HUES48 (cell line): Measurements from ENCODE around the gene MTAP.
A peak's percentile ranks its signal among the peaks of the same experiment; 100 is the strongest.

Experiments used
- H3K27ac ChIP-seq: one replicate; pipeline ENCODE4 v1.7.0; 2013; ENCODE audit warnings: low read depth, low read length, inconsistent platforms
- H3K27me3 ChIP-seq: 2 replicates; pipeline ENCODE4 v1.6.1; 2013; ENCODE audit warnings: mild to moderate bottlenecking, low read length; ENCODE audit not compliant: control insufficient read depth, insufficient read depth
- H3K36me3 ChIP-seq: 2 replicates; pipeline ENCODE4 v1.6.1; 2013; ENCODE audit warnings: low read length; ENCODE audit not compliant: control insufficient read depth, insufficient read depth
- H3K4me1 ChIP-seq: 2 replicates; pipeline ENCODE4 v1.6.1; 2013; ENCODE audit warnings: mild to moderate bottlenecking, low read length; ENCODE audit not compliant: control insufficient read depth, insufficient read depth
- H3K4me3 ChIP-seq: 2 replicates; pipeline ENCODE4 v1.5.1; 2013; ENCODE audit warnings: mild to moderate bottlenecking, low read depth, low read length
- H3K9ac ChIP-seq: 2 replicates; pipeline ENCODE4 v1.6.1; 2013; ENCODE audit warnings: mild to moderate bottlenecking, low read depth, low read length, moderate library complexity
- H3K9me3 ChIP-seq: 2 replicates; pipeline ENCODE4 v1.6.1; 2013; ENCODE audit warnings: low read length; ENCODE audit not compliant: control insufficient read depth, insufficient read depth

MTAP gene

GRCh38 chr9:21804791-21805190, 2.4 kb downstream of the MTAP start:
- H3K27ac ChIP-seq, result no peak overlapping the region
- no peak overlapping the region for H3K9ac ChIP-seq
- H3K9me3 ChIP-seq, result no peaks in the 10 kb centered on the region
- peak overlapping the region; percentile 72 for H3K4me3 ChIP-seq
- H3K27me3 ChIP-seq, result peaks cover 16% of the 10 kb centered on the region
- H3K4me1 ChIP-seq, result peaks cover 21% of the 10 kb centered on the region
- peaks cover 45% of the 10 kb centered on the region for H3K36me3 ChIP-seq

- Histone ChIP-seq H3K27ac (no peak overlapping the region), H3K36me3 (peaks cover 64% of the 10 kb centered on the region)
These were observed 4.2 kb downstream of the MTAP start for GRCh38 chr9:21806644-21807043.

GRCh38 chr9:21810388-21810787, 8.0 kb downstream of the MTAP start:
- H3K27ac ChIP-seq, result no peak overlapping the region
- no peaks in the 10 kb centered on the region for H3K9me3 ChIP-seq
- peaks cover 7% of the 10 kb centered on the region for H3K4me1 ChIP-seq
- no peaks in the 10 kb centered on the region for H3K27me3 ChIP-seq
- H3K9ac ChIP-seq, result no peak overlapping the region
- no peak overlapping the region for H3K4me3 ChIP-seq
- H3K36me3 ChIP-seq, result peaks cover 73% of the 10 kb centered on the region

More at GRCh38 chr9:21806644-21807043, 4.2 kb downstream of the MTAP start:
- Histone ChIP-seq H3K9me3 (no peaks in the 10 kb centered on the region), H3K4me3 (no peak overlapping the region), H3K9ac (no peak overlapping the region), H3K27me3 (no peaks in the 10 kb centered on the region), H3K4me1 (peaks cover 18% of the 10 kb centered on the region)

- Histone ChIP-seq H3K9ac (no peak overlapping the region), H3K27ac (no peak overlapping the region), H3K4me1 (peaks cover 5% of the 10 kb centered on the region), H3K9me3 (no peaks in the 10 kb centered on the region), H3K4me3 (no peak overlapping the region), H3K27me3 (no peaks in the 10 kb centered on the region), H3K36me3 (peaks cover 73% of the 10 kb centered on the region)
These were observed 8.4 kb downstream of the MTAP start for GRCh38 chr9:21810881-21811280.

- Histone ChIP-seq H3K9ac (no peak overlapping the region), H3K4me1 (peaks cover 5% of the 10 kb centered on the region; the same call in 1 of the 2 replicates), H3K27me3 (no peaks in the 10 kb centered on the region), H3K4me3 (no peak overlapping the region), H3K36me3 (peaks cover 80% of the 10 kb centered on the region), H3K9me3 (no peaks in the 10 kb centered on the region), H3K27ac (no peak overlapping the region)
These were observed 9.5 kb downstream of the MTAP start for GRCh38 chr9:21811914-21812313.

GRCh38 chr9:21812415-21812814, 10.0 kb downstream of the MTAP start:
- no peak overlapping the region for H3K27ac ChIP-seq
- H3K27me3 ChIP-seq, result no peaks in the 10 kb centered on the region
- peaks cover 5% of the 10 kb centered on the region; the same call in 1 of the 2 replicates for H3K4me1 ChIP-seq
- no peak overlapping the region for H3K9ac ChIP-seq
- H3K36me3 ChIP-seq, result peaks cover 80% of the 10 kb centered on the region
- H3K4me3 ChIP-seq, result no peak overlapping the region
- no peaks in the 10 kb centered on the region for H3K9me3 ChIP-seq

GRCh38 chr9:21812946-21813568, 10.6 kb downstream of the MTAP start:
- H3K27ac ChIP-seq, result peak overlapping the region; percentile 1
- no peak overlapping the region for H3K4me3 ChIP-seq
- no peak overlapping the region for H3K9ac ChIP-seq
- peaks cover 81% of the 10 kb centered on the region for H3K36me3 ChIP-seq
- H3K9me3 ChIP-seq, result no peaks in the 10 kb centered on the region
- H3K27me3 ChIP-seq, result no peaks in the 10 kb centered on the region
- peaks cover 5% of the 10 kb centered on the region; the same call in 1 of the 2 replicates for H3K4me1 ChIP-seq

GRCh38 chr9:21813575-21814473, 11.4 kb downstream of the MTAP start:
- Histone ChIP-seq H3K27ac (peak overlapping the region; percentile 1), H3K4me3 (no peak overlapping the region), H3K36me3 (peaks cover 81% of the 10 kb centered on the region), H3K9me3 (peaks cover under 1% of the 10 kb centered on the region; the same call in 1 of the 2 replicates), H3K9ac (no peak overlapping the region), H3K27me3 (no peaks in the 10 kb centered on the region), H3K4me1 (peaks cover 5% of the 10 kb centered on the region; the same call in 1 of the 2 replicates)

- H3K4me3 ChIP-seq, result no peak overlapping the region
- no peak overlapping the region for H3K27ac ChIP-seq
- H3K9me3 ChIP-seq, result peaks cover 4% of the 10 kb centered on the region; the same call in 1 of the 2 replicates
- H3K36me3 ChIP-seq, result peaks cover 73% of the 10 kb centered on the region
- H3K4me1 ChIP-seq, result peaks cover 5% of the 10 kb centered on the region; the same call in 1 of the 2 replicates
- H3K9ac ChIP-seq, result no peak overlapping the region
- H3K27me3 ChIP-seq, result no peaks in the 10 kb centered on the region
These were observed 13.2 kb downstream of the MTAP start for GRCh38 chr9:21815643-21816042.

- H3K27ac ChIP-seq, result no peak overlapping the region
- no peak overlapping the region for H3K4me3 ChIP-seq
- no peak overlapping the region for H3K9ac ChIP-seq
- peaks cover 4% of the 10 kb centered on the region; the same call in 1 of the 2 replicates for H3K9me3 ChIP-seq
- H3K36me3 ChIP-seq, result peaks cover 58% of the 10 kb centered on the region
- H3K4me1 ChIP-seq, result peaks cover 5% of the 10 kb centered on the region; the same call in 1 of the 2 replicates
- no peaks in the 10 kb centered on the region for H3K27me3 ChIP-seq
These were observed 14.7 kb downstream of the MTAP start for GRCh38 chr9:21817176-21817575.

GRCh38 chr9:21825637-21826036, 23.2 kb downstream of the MTAP start:
- Histone ChIP-seq H3K9ac (no peak overlapping the region), H3K36me3 (peaks cover 64% of the 10 kb centered on the region), H3K27ac (no peak overlapping the region), H3K4me1 (no peaks in the 10 kb centered on the region), H3K27me3 (no peaks in the 10 kb centered on the region), H3K9me3 (peaks cover 9% of the 10 kb centered on the region; the same call in 1 of the 2 replicates), H3K4me3 (no peak overlapping the region)
